Chondrocyte (in vitro differentiated cells): ENCODE measurements around the gene UVRAG. TPM values are rescaled to one million over a fixed set of nuclear protein-coding genes. Genes with fewer than 3 reads are reported as not detected.
A peak's percentile ranks its signal among the peaks of the same experiment; 100 is the strongest.

ENCODE experiments used
- DNase-seq: peaks from one replicate; pipeline ENCODE4 v3.0.0; 2021; ENCODE audit warnings: mixed read lengths, low spot score
- H3K27ac Mint-ChIP-seq: one replicate; pipeline ENCODE4 v1.8.0; 2021; ENCODE audit warnings: mild to moderate bottlenecking, moderate library complexity, mixed read lengths; ENCODE audit not compliant: unreplicated experiment
- H3K27me3 Mint-ChIP-seq: 2 replicates; pipeline ENCODE4 v1.8.0; 2021; ENCODE audit warnings: low read depth, mixed read lengths
- H3K36me3 Mint-ChIP-seq: 2 replicates; pipeline ENCODE4 v1.8.0; 2021; ENCODE audit warnings: low read depth, mixed read lengths
- H3K4me1 Mint-ChIP-seq: 2 replicates; pipeline ENCODE4 v1.8.0; 2021; ENCODE audit warnings: low read depth, mild to moderate bottlenecking, mixed read lengths
- H3K4me3 Mint-ChIP-seq: one replicate; pipeline ENCODE4 v1.8.0; 2021; ENCODE audit warnings: mild to moderate bottlenecking, moderate library complexity, mixed read lengths; ENCODE audit not compliant: unreplicated experiment
- H3K9me3 Mint-ChIP-seq: 2 replicates; pipeline ENCODE4 v1.8.0; 2021; ENCODE audit warnings: low read depth, mixed read lengths
- total RNA-seq: library from RNA; stranded (reverse); gene quantifications from 3 replicates; pipeline ENCODE4 v1.2.1, GENCODE V29; 2021
- TF ChIP-seq, protein P1 (sequence below): fragments of 200-600 bp; sonication (generic); IDR thresholded peaks from 2 replicates; pipeline ENCODE4 v1.5.0; 2021; ENCODE audit warnings: antibody characterized with exemption, mild to moderate bottlenecking, moderate library complexity

UVRAG gene
- total RNA-seq, 1 donor from 2014 or later = 16.9 TPM

DNA sequence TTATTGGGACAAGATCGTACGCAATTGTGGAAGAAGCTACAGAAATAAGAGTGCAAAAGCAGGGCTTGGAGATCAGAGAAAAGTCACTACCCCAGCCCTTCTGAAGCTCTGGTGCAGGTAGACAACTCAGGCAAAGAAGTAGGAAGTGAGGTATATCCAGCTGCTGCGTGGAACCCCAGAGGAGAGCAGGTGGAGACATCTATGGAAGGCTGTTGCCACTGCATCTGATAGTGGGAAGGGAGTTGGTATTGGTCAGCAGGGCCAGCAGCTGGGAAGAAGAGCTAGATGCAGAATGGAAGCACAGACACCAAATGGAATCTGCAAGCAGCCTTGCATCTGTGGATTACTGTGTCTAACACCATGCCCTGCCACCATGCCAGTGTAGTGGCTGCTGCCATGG, 226.2 kb downstream of the UVRAG start:
- H3K36me3 Mint-ChIP-seq = peaks cover 5% of the 10 kb centered on the region
- TF ChIP-seq, protein P1, sequence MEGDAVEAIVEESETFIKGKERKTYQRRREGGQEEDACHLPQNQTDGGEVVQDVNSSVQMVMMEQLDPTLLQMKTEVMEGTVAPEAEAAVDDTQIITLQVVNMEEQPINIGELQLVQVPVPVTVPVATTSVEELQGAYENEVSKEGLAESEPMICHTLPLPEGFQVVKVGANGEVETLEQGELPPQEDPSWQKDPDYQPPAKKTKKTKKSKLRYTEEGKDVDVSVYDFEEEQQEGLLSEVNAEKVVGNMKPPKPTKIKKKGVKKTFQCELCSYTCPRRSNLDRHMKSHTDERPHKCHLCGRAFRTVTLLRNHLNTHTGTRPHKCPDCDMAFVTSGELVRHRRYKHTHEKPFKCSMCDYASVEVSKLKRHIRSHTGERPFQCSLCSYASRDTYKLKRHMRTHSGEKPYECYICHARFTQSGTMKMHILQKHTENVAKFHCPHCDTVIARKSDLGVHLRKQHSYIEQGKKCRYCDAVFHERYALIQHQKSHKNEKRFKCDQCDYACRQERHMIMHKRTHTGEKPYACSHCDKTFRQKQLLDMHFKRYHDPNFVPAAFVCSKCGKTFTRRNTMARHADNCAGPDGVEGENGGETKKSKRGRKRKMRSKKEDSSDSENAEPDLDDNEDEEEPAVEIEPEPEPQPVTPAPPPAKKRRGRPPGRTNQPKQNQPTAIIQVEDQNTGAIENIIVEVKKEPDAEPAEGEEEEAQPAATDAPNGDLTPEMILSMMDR = no peak
- no peak for DNase-seq
- no peak overlapping the region for H3K4me3 Mint-ChIP-seq
- no peaks in the 10 kb centered on the region for H3K9me3 Mint-ChIP-seq
- H3K27me3 Mint-ChIP-seq = no peaks in the 10 kb centered on the region
- H3K27ac Mint-ChIP-seq = no peak overlapping the region
- H3K4me1 Mint-ChIP-seq = peaks cover 52% of the 10 kb centered on the region

DNA sequence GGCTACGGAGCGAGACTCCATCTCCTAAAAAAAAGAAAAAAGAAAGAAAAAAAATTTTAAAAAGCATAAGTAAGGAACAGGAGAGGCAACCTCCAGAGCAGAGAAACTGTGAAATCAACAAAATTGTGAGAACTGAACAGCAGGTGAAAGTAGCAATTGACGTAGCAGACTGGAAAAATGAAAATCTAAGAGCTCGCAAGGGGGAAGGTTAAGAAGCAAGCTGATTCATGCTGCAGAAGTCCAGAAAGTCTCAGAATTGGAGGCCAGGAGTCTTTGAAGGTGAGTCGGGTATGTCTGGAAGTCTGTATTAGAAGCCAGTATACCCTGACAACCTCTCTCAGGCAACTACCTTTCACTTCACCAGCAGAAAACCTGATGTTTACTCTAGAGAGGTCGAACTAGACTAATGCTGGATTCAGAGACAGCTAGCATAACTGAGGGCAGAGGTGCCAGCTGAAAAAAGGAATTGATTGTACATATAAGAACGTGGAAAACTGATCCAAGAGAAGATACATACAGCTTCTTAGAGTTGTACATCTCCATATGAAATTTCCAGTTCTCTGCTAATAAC, 229.8 kb downstream of the UVRAG start:
- TF ChIP-seq, protein P1 = no peak
- Mint-ChIP-seq H3K9me3 (no peaks in the 10 kb centered on the region), H3K4me1 (peaks cover 63% of the 10 kb centered on the region), H3K36me3 (peaks cover 5% of the 10 kb centered on the region), H3K4me3 (no peak overlapping the region), H3K27ac (no peak overlapping the region), H3K27me3 (no peaks in the 10 kb centered on the region)
- DNase-seq = no peak

DNA sequence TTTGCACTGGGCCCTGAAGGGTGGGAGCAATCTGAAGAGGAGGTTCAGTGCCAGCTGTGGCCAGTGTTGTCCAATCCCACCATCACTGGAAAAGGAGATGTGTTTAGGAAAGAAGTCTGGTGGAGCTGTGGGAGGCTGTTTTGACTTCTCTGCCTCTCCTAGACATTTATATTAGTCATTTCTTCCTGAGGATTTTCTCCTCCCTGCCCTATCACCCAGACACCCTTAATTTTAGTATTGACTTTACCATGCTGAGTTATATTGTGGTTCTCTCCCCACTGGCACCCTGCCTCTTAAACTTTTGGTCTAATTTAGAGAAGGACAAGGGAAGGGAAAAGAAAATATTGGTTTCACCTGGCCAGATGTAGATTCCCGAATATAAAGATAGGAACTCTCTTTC, 232.2 kb downstream of the UVRAG start:
- no peaks in the 10 kb centered on the region for H3K9me3 Mint-ChIP-seq
- no peak for DNase-seq
- peak overlapping the region; percentile 88 for H3K27ac Mint-ChIP-seq

DNA sequence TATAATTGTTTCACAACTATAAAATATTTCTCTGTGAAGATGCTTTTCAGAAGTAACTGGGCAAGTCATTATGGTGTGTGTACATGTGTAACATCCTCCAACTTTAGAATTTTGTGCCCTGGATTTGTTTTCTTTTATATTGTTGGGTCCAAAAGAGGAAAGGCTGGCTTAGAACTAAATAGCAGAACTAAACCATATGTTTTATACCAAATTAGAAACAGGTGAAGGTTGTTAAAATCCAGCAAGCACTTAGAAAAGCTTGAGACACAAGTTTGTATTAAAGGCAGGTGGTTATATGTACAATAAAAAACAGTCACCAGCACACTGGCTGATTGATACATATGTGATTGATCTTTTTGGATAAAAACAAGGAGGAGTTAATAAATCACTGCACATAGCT, 232.8 kb downstream of the UVRAG start:
- Mint-ChIP-seq H3K27me3 (no peaks in the 10 kb centered on the region), H3K9me3 (no peaks in the 10 kb centered on the region), H3K4me1 (peaks cover 87% of the 10 kb centered on the region), H3K4me3 (no peak overlapping the region), H3K36me3 (peaks cover 2% of the 10 kb centered on the region), H3K27ac (no peak overlapping the region)
- TF ChIP-seq, protein P1 = no peak
- no peak for DNase-seq

More for the DNA sequence above, 232.2 kb downstream of the UVRAG start:
- TF ChIP-seq, protein P1 = no peak
- no peak overlapping the region for H3K4me3 Mint-ChIP-seq
- peaks cover under 1% of the 10 kb centered on the region for H3K36me3 Mint-ChIP-seq
- H3K4me1 Mint-ChIP-seq = peaks cover 85% of the 10 kb centered on the region
- no peaks in the 10 kb centered on the region for H3K27me3 Mint-ChIP-seq

DNA sequence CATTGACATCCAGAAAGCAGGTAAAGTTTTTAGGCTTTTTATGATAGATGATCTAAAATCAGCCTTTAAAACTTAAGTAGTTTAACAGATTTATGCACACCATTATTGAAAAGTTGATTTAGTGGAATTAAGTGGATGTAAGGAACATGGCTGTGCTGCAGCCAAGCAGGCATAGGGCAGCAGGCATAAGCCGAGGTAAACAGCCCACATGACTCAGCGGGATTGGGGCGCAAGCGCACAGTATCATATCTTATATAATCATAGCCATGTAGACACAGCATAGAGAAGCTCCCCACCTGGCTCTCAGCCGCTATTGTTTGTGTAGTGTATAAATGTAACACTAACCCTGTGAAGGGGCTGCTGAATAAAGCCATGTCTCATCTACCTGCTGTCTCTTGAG, 233.8 kb downstream of the UVRAG start:
- TF ChIP-seq, protein P1 = no peak
- H3K4me3 Mint-ChIP-seq = no peak overlapping the region
- DNase-seq = no peak
- no peak overlapping the region for H3K27ac Mint-ChIP-seq
- H3K36me3 Mint-ChIP-seq = peaks cover 3% of the 10 kb centered on the region
- no peaks in the 10 kb centered on the region for H3K9me3 Mint-ChIP-seq
- no peaks in the 10 kb centered on the region for H3K27me3 Mint-ChIP-seq
- peaks cover 87% of the 10 kb centered on the region for H3K4me1 Mint-ChIP-seq
